ENCODE measurements around the gene ACLY. TPM values are rescaled to one million over a fixed set of nuclear protein-coding genes. Genes with fewer than 3 reads are reported as not detected.

Gene ACLY
- total RNA-seq: 159 and 189 TPM in 2 replicates

GRCh38 chr17:41918314-41919164, at the start of gene ACLY:
ACLY (minus strand) TSS chr17:41918951; CDS start chr17:41913873, 5,078 bp downstream.

GRCh38 chr17:41966463-41967140, 47.9 kb upstream of the ACLY start, which contains the start of gene CNP:
CNP (plus strand) TSS chr17:41966795; CDS start chr17:41966885, 90 bp downstream.

GRCh38 chr17:41930009-41930832, 11.5 kb upstream of the ACLY start, which contains the start of gene ODAD4:
ODAD4 (plus strand) TSS chr17:41930617; CDS start chr17:41930724, 107 bp downstream.

GRCh38 chr17:41864836-41865595, 53.7 kb downstream of the ACLY start, which contains the start of gene KLHL11:
KLHL11 (minus strand) TSS chr17:41865423; CDS start chr17:41865370, 53 bp downstream.

GRCh38 chr17:41837761-41838538, 80.8 kb downstream of the ACLY start, which contains the start of gene KLHL10:
KLHL10 (plus strand) TSS chr17:41837825; CDS start chr17:41837933, 108 bp downstream.

GRCh38 chr17:41835800-41836549, 82.8 kb downstream of the ACLY start, which contains the start of gene NT5C3B:
NT5C3B (minus strand) TSS chr17:41836232; CDS start chr17:41836193, 39 bp downstream.

Other genes starting within 250 kb of the ACLY start
- gene EIF1, start 230.1 kb downstream of the ACLY start, total RNA-seq: 73.2 and 98.0 TPM in 2 replicates
- not detected in 2 replicates for gene GAST, start 206.6 kb downstream of the ACLY start, total RNA-seq
- gene HAP1, start 184.3 kb downstream of the ACLY start, total RNA-seq: 0.09 and 0.65 TPM in 2 replicates
- gene JUP, start 132.2 kb downstream of the ACLY start, total RNA-seq: 294 and 328 TPM in 2 replicates
- 45.5 and 51.5 TPM in 2 replicates for gene P3H4, start 107.0 kb downstream of the ACLY start, total RNA-seq
- 134 and 149 TPM in 2 replicates for gene FKBP10, start 105.9 kb downstream of the ACLY start, total RNA-seq
- gene NT5C3B, start 82.7 kb downstream of the ACLY start, total RNA-seq: 74.8 and 87.1 TPM in 2 replicates
- gene KLHL10, start 81.1 kb downstream of the ACLY start, total RNA-seq: under 0.01 TPM in 2 replicates
- gene KLHL11, start 53.5 kb downstream of the ACLY start, total RNA-seq: 26.1 and 37.9 TPM in 2 replicates
- 0.11 and 0.34 TPM in 2 replicates for gene ODAD4, start 11.7 kb upstream of the ACLY start, total RNA-seq
- gene CNP, start 47.8 kb upstream of the ACLY start, total RNA-seq: 49.5 and 55.5 TPM in 2 replicates
- gene DNAJC7, start 98.5 kb upstream of the ACLY start, total RNA-seq: 63.2 and 84.4 TPM in 2 replicates
- 30.3 and 35.0 TPM in 2 replicates for gene NKIRAS2, start 101.1 kb upstream of the ACLY start, total RNA-seq
- 0.22 and 0.26 TPM in 2 replicates for gene C17orf113, start 131.7 kb upstream of the ACLY start, total RNA-seq
- not detected in 2 replicates for gene ZNF385C, start 179.5 kb upstream of the ACLY start, total RNA-seq
- gene DHX58, start 193.8 kb upstream of the ACLY start, total RNA-seq: 2.5 and 2.8 TPM in 2 replicates
- gene KAT2A, start 202.4 kb upstream of the ACLY start, total RNA-seq: 4.9 and 8.3 TPM in 2 replicates
- gene HSPB9, start 203.9 kb upstream of the ACLY start, total RNA-seq: under 0.01 TPM in 1 of 2 replicates, not detected in the other
- 72.4 and 77.7 TPM in 2 replicates for gene RAB5C, start 236.0 kb upstream of the ACLY start, total RNA-seq

All from dermis lymphatic vessel endothelial cell (primary cell).